Measurements from ENCODE around the gene ELF4. TPM values are rescaled to one million over a fixed set of nuclear protein-coding genes. Genes with fewer than 3 reads are reported as not detected.

The ELF4 gene
- total and polyA plus RNA-seq, 2 of the 13 experiments (the other 11 are each of a cell fraction or from before 2014, with no cell fraction given) = 1.3 to 2.6 TPM

- no peak for TF ChIP-seq ZNF597 (CRISPR knock-in tag; IDR thresholded peaks at IDR 0.05)
- ChIA-PET POLR2A (no interaction called here), CTCF (ENCODE audit: low intra/inter-chr PET ratio, low total read pairs) (no interaction called here)
- FAIRE-seq = no peak
- Histone ChIP-seq H2AFZ (ENCODE audit: low read length) (no peak overlapping the region), H3K27ac (ENCODE audit: extremely low read length, insufficient read depth, low read length) (no peak overlapping the region), H3K27me3 (ENCODE audit: control insufficient read depth in 1 of 2, insufficient read depth in 2 of 2, low read length in 2 of 2) (no peaks in the 10 kb centered on the region), H3K4me1 (ENCODE audit: insufficient read depth, low read length) (peaks cover 9% of the 10 kb centered on the region), H3K79me2 (ENCODE audit: insufficient read depth, low read length) (no peaks in the 10 kb centered on the region), H3K36me3 (replicated peaks in 1 of 2; ENCODE audit: control insufficient read depth in 1 of 2, insufficient read depth in 2 of 2, low read length in 2 of 2) (no peaks in the 10 kb centered on the region), H3K4me3 (replicated peaks in 1 of 3; ENCODE audit: insufficient read depth in 1 of 3, low read depth in 2 of 3, low read length in 3 of 3) (no peak overlapping the region), H3K4me2 (ENCODE audit: low read depth, low read length) (no peak overlapping the region), H4K20me1 (ENCODE audit: insufficient read depth, low read length) (no peaks in the 10 kb centered on the region), H3K9ac (ENCODE audit: insufficient read depth, low read depth, low read length) (no peak overlapping the region), H3K9me3 (ENCODE audit: low read length) (no peaks in the 10 kb centered on the region)
- no peak; the same call in 2 of the 3 replicates for ATAC-seq
- 87% methylated on average over 7 of the region's 28 CpGs for WGBS (ENCODE audit: low lambda C conversion rate)
- no peak for DNase-seq (ENCODE audit: low spot score)
- intact Hi-C loops (cut with micrococcal nuclease; ENCODE audit: unreplicated experiment) = no loop called here
- BruUV-seq (replicated peaks) = no TSS peak
- in situ Hi-C loops (cut with HindIII; ENCODE audit: extremely low pct_ligation_motif_present, low pct_unique_long_range_greater_than_20kb) = loop anchor here (5.0 kb wide), 2 partner anchors 35 to 110 kb away; no protein-coding TSS in a partner anchor
These were observed 27.8 kb downstream of the ELF4 start for GRCh38 chrX:130082244-130083106.

GRCh38 chrX:130081421-130082045, 28.8 kb downstream of the ELF4 start:
- Histone ChIP-seq H3K27me3 (ENCODE audit: control insufficient read depth in 1 of 2, insufficient read depth in 2 of 2, low read length in 2 of 2) (no peaks in the 10 kb centered on the region), H3K27ac (ENCODE audit: extremely low read length, insufficient read depth, low read length) (no peak overlapping the region), H3K4me3 (replicated peaks in 1 of 3; ENCODE audit: insufficient read depth in 1 of 3, low read depth in 2 of 3, low read length in 3 of 3) (no peak overlapping the region), H3K79me2 (ENCODE audit: insufficient read depth, low read length) (no peaks in the 10 kb centered on the region), H2AFZ (ENCODE audit: low read length) (no peak overlapping the region), H3K36me3 (replicated peaks in 1 of 2; ENCODE audit: control insufficient read depth in 1 of 2, insufficient read depth in 2 of 2, low read length in 2 of 2) (no peaks in the 10 kb centered on the region), H3K9ac (ENCODE audit: insufficient read depth, low read depth, low read length) (no peak overlapping the region), H3K4me1 (ENCODE audit: insufficient read depth, low read length) (peaks cover 9% of the 10 kb centered on the region), H4K20me1 (ENCODE audit: insufficient read depth, low read length) (no peaks in the 10 kb centered on the region), H3K4me2 (ENCODE audit: low read depth, low read length) (no peak overlapping the region), H3K9me3 (ENCODE audit: low read length) (no peaks in the 10 kb centered on the region)
- DNase-seq (ENCODE audit: low spot score) (no peak), FAIRE-seq (no peak), ATAC-seq (no peak)
- ChIA-PET POLR2A (no interaction called here), CTCF (ENCODE audit: low intra/inter-chr PET ratio, low total read pairs) (no interaction called here)
- WGBS (ENCODE audit: low lambda C conversion rate) = 87% methylated on average over 7 of the region's 12 CpGs
- no TSS peak for BruUV-seq (replicated peaks)
- TF ChIP-seq RNF2 (conservative IDR thresholded peaks at IDR 0.05; ENCODE audit: low read depth) (no peak), ZFY (CRISPR knock-in tag; IDR thresholded peaks at IDR 0.05) (no peak), HMG20A (CRISPR knock-in tag; IDR thresholded peaks at IDR 0.05; ENCODE audit: borderline replicate concordance) (no peak)
- in situ Hi-C loops (cut with HindIII; ENCODE audit: extremely low pct_ligation_motif_present, low pct_unique_long_range_greater_than_20kb) (loop anchor here (5.0 kb wide), 2 partner anchors 36 to 111 kb away; no protein-coding TSS in a partner anchor), intact Hi-C loops (cut with micrococcal nuclease; ENCODE audit: unreplicated experiment) (no loop called here)

All from HepG2 (cell line).